Endothelial cell of umbilical vein (primary cell): Measurements from ENCODE around the gene ITPRIP. TPM values are rescaled to one million over a fixed set of nuclear protein-coding genes. Genes with fewer than 3 reads are reported as not detected.

ENCODE experiments used
- BruUV-seq: library from RNA; stranded (reverse); fragments of 400-500 nt; replicated peaks from 2 replicates; lab custom pipeline; 2021; lab: Mats Ljungman, UMichigan
- CTCF ChIA-PET: fragments of 300-600, 350-600 bp; sonication (Branson Sonifier 250); formaldehyde crosslinking; loops from one replicate; lab custom pipeline; 2021; ENCODE audit warnings: antibody characterized with exemption, inconsistent platforms; lab: Charles Lee
- POLR2A ChIA-PET: fragments of 300-600, 350-600 bp; sonication (Branson Sonifier 250); formaldehyde crosslinking; loops from one replicate; lab custom pipeline; 2021; ENCODE audit warnings: antibody characterized with exemption, inconsistent platforms; lab: Charles Lee
- DNase-seq: peaks from one replicate; pipeline ENCODE4 v3.0.0-alpha.2; 2011; ENCODE audit warnings: low read depth, low spot score
- FAIRE-seq: peaks from 2 replicates; lab custom pipeline; 2011; peaks lifted over from hg19 to GRCh38; lab: Jason Lieb, UNC
- H2AFZ ChIP-seq: 2 replicates; pipeline ENCODE4 v1.6.0; 2012; ENCODE audit warnings: low read depth, low read length, control low read depth, inconsistent platforms
- H3K27ac ChIP-seq: 2 replicates; pipeline ENCODE4 v1.5.1; 2011; ENCODE audit warnings: low read depth, mild to moderate bottlenecking, control low read depth, low read length, moderate library complexity; ENCODE audit not compliant: insufficient read depth
- H3K27me3 ChIP-seq, 2 experiments: 2 replicates each; pipeline versions ENCODE4 v1.6.0 to v1.6.1; 2011; ENCODE audit warnings: low read length in 2 of 2, mixed read lengths in 1 of 2; ENCODE audit not compliant: control insufficient read depth in 2 of 2, insufficient read depth in 2 of 2
- H3K36me3 ChIP-seq, 2 experiments: 2 replicates in 1 of 2; 3 replicates in 1 of 2; pipeline ENCODE4 v1.5.1; 2011; ENCODE audit warnings: low read length in 2 of 2, mild to moderate bottlenecking in 1 of 2, moderate library complexity in 1 of 2; ENCODE audit not compliant: control insufficient read depth in 2 of 2, insufficient read depth in 2 of 2; ENCODE audit errors: extremely low read depth in 1 of 2
- H3K4me1 ChIP-seq: 3 replicates; pipeline ENCODE4 v1.5.1; 2011; ENCODE audit warnings: mild to moderate bottlenecking, low read length; ENCODE audit not compliant: control insufficient read depth, insufficient read depth; ENCODE audit errors: extremely low read depth
- H3K4me2 ChIP-seq: 2 replicates; pipeline ENCODE4 v1.6.1; 2011; ENCODE audit warnings: low read length, control low read depth, mixed read lengths; ENCODE audit not compliant: insufficient read depth
- H3K4me3 ChIP-seq, 3 experiments: fragments of 200-600 bp in 1 of 3; sonication (generic), shearing (Covaris generic) in 1 of 3; replicated peaks in 1 of 3; 2 replicates each; pipeline ENCODE4 v1.5.1; 2011 to 2016; ENCODE audit warnings: control low read depth in 3 of 3, low read length in 3 of 3, mild to moderate bottlenecking in 2 of 3, inconsistent platforms in 1 of 3, low read depth in 1 of 3, moderate library complexity in 1 of 3; ENCODE audit not compliant: insufficient read depth in 1 of 3
- H3K79me2 ChIP-seq: 2 replicates; pipeline ENCODE4 v1.6.0; 2012; ENCODE audit warnings: low read length, inconsistent platforms; ENCODE audit not compliant: control insufficient read depth, insufficient read depth
- H3K9ac ChIP-seq: replicated peaks from 2 replicates; pipeline ENCODE3; 2011; ENCODE audit warnings: low read length, control low read depth; ENCODE audit not compliant: insufficient read depth; ENCODE audit errors: extremely low read depth
- H3K9me1 ChIP-seq: replicated peaks from 3 replicates; pipeline ENCODE4 v1.6.0; 2011; ENCODE audit warnings: mild to moderate bottlenecking, low read length; ENCODE audit not compliant: control insufficient read depth, insufficient read depth; ENCODE audit errors: extremely low read depth
- H3K9me3 ChIP-seq: replicated peaks from 2 replicates; pipeline ENCODE4 v1.5.1; 2012; ENCODE audit warnings: low read length, inconsistent platforms; ENCODE audit not compliant: control insufficient read depth, insufficient read depth
- H4K20me1 ChIP-seq: replicated peaks from 2 replicates; pipeline ENCODE3; 2011; ENCODE audit warnings: mild to moderate bottlenecking, low read length; ENCODE audit not compliant: control insufficient read depth, insufficient read depth; ENCODE audit errors: extremely low read depth
- EZH2 ChIP-seq: IDR thresholded peaks from 2 replicates; pipeline ENCODE4 v1.6.1; 2012; ENCODE audit warnings: borderline replicate concordance, low read depth, mild to moderate bottlenecking, moderate library complexity, low read length, inconsistent platforms; ENCODE audit not compliant: severe bottlenecking
- FOS ChIP-seq: IDR thresholded peaks from 2 replicates; pipeline ENCODE4 v1.6.1; 2011; ENCODE audit warnings: mild to moderate bottlenecking, low read length, moderate library complexity, borderline replicate concordance; ENCODE audit not compliant: insufficient read depth
- GATA2 ChIP-seq: IDR thresholded peaks from 2 replicates; pipeline ENCODE4 v1.7.0; 2011; ENCODE audit warnings: low read depth, mild to moderate bottlenecking, moderate library complexity, mixed read lengths, low read length; ENCODE audit not compliant: insufficient read length, insufficient read depth
- JUN ChIP-seq: IDR thresholded peaks from 2 replicates; pipeline ENCODE4 v1.6.1; 2011; ENCODE audit warnings: borderline replicate concordance, low read depth; ENCODE audit not compliant: insufficient read length, insufficient read depth
- MYC ChIP-seq: IDR thresholded peaks from one replicate; pipeline ENCODE4 v1.6.1; 2011; ENCODE audit warnings: mild to moderate bottlenecking, low read depth, low read length
- POLR2A ChIP-seq: IDR thresholded peaks from 2 replicates; pipeline ENCODE4 v1.6.1; 2012; ENCODE audit warnings: low read depth, mild to moderate bottlenecking, control low read depth, low read length
- POLR2AphosphoS5 ChIP-seq: IDR thresholded peaks from 2 replicates; pipeline ENCODE4 v1.6.1; 2012; ENCODE audit warnings: low read depth, mild to moderate bottlenecking, control low read depth, low read length, moderate library complexity; ENCODE audit not compliant: insufficient read depth
- dilution Hi-C: fragments of 300-500 bp; cut with MboI; formaldehyde crosslinking; loops from one replicate; pipeline ENCODE4 v1.15.0; 2019; ENCODE audit warnings: low sequenced_read_pairs; ENCODE audit not compliant: extremely low pct_ligation_motif_present
- intact Hi-C: fragments of 100-400 bp; cut with micrococcal nuclease; formaldehyde crosslinking; loops from one replicate; pipeline ENCODE4 v1.10.0; 2022
- polyA plus RNA-seq, 4 experiments: library from polyadenylated mRNA; depleted of rRNA in 3 of 4; stranded (reverse) in 3 of 4; unstranded in 1 of 4; fragments of >200 nt; gene quantifications; 2 replicates each; pipeline versions ENCODE4 v1.2.1 to v1.2.3, GENCODE V29; 2011 to 2012; ENCODE audit warnings: missing spikeins in 1 of 4
- total RNA-seq: library from RNA; stranded (reverse); gene quantifications from 2 replicates; pipeline ENCODE4 v1.2.3, GENCODE V29; 2021
- TF ChIP-seq, protein P1 (sequence below), 2 donors: IDR thresholded peaks; 1 replicate in 1 of 2; 2 replicates in 1 of 2; pipeline ENCODE4 v1.5.1; 2011; ENCODE audit warnings: low read length in 2 of 2, mild to moderate bottlenecking in 2 of 2, moderate library complexity in 2 of 2, control low read depth in 1 of 2, inconsistent platforms in 1 of 2, low read depth in 1 of 2; ENCODE audit not compliant: insufficient read depth in 1 of 2; ENCODE audit errors: extremely low read depth in 1 of 2
- TF ChIP-seq, protein P2 (sequence below): IDR thresholded peaks from 2 replicates; pipeline ENCODE4 v1.6.1; 2011; ENCODE audit not compliant: insufficient read depth, insufficient read length

ITPRIP gene
- total and polyA plus RNA-seq, 2 donors (not counting 3 experiments of a cell fraction or from before 2014, with no cell fraction given), result 31.4 to 33.2 TPM

DNA sequence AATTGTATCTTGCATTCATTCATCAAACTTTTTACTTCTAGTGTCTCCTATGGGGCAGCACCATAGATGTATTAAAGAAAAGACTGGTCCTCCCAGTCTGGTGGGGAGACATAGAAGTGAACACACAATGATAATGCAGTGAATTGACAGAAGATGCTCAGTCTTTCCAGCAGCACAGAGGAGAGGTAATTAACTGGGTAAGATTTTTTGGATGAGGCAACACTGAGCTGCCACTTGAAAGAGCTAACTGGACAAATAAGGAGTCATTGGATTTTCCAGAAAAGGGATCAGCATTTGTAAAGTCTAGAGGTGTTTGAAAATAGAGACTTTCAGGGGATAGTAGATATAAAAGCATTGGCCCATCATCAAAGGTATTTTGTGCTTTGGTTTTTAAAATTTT, 7.2 kb upstream of the ITPRIP start:
- Histone ChIP-seq H4K20me1 (no peaks in the 10 kb centered on the region), H3K9me3 (no peaks in the 10 kb centered on the region), H3K4me3 (no peak overlapping the region), H3K27me3 (no peaks in the 10 kb centered on the region), H3K27ac (no peak overlapping the region), H3K36me3 (no peaks in the 10 kb centered on the region), H3K4me1 (peaks cover 25% of the 10 kb centered on the region), H3K79me2 (no peaks in the 10 kb centered on the region), H3K4me2 (no peak overlapping the region), H3K9ac (no peak overlapping the region), H3K9me1 (no peaks in the 10 kb centered on the region), H2AFZ (no peak overlapping the region)
- no peak for DNase-seq
- no peak for TF ChIP-seq FOS
- TF ChIP-seq, protein P1, sequence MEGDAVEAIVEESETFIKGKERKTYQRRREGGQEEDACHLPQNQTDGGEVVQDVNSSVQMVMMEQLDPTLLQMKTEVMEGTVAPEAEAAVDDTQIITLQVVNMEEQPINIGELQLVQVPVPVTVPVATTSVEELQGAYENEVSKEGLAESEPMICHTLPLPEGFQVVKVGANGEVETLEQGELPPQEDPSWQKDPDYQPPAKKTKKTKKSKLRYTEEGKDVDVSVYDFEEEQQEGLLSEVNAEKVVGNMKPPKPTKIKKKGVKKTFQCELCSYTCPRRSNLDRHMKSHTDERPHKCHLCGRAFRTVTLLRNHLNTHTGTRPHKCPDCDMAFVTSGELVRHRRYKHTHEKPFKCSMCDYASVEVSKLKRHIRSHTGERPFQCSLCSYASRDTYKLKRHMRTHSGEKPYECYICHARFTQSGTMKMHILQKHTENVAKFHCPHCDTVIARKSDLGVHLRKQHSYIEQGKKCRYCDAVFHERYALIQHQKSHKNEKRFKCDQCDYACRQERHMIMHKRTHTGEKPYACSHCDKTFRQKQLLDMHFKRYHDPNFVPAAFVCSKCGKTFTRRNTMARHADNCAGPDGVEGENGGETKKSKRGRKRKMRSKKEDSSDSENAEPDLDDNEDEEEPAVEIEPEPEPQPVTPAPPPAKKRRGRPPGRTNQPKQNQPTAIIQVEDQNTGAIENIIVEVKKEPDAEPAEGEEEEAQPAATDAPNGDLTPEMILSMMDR (IDR thresholded peaks at IDR 0.05; ENCODE audit: extremely low read depth in 1 of 2, insufficient read depth in 1 of 2, low read depth in 1 of 2, low read length in 2 of 2), result no peak
- no peak for TF ChIP-seq JUN
- ChIA-PET CTCF (interaction anchor here (1.6 to 3.5 kb wide), 2 partner anchors 40 to 71 kb away, joined by 12 to 26 read pairs; no protein-coding TSS in a partner anchor), POLR2A (no interaction called here)
- intact Hi-C loops (no loop called here), dilution Hi-C loops (no loop called here)
- BruUV-seq, result no TSS peak
- no peak for FAIRE-seq

GRCh38 chr10:104344219-104344618, 6.0 kb upstream of the ITPRIP start:
- DNase-seq, result no peak
- Histone ChIP-seq H3K79me2 (no peaks in the 10 kb centered on the region), H3K36me3 (no peaks in the 10 kb centered on the region), H3K27ac (no peak overlapping the region), H4K20me1 (no peaks in the 10 kb centered on the region), H3K9ac (no peak overlapping the region), H3K9me1 (no peaks in the 10 kb centered on the region), H3K4me2 (no peak overlapping the region), H3K4me1 (peaks cover 33% of the 10 kb centered on the region), H3K4me3 (no peak overlapping the region), H2AFZ (no peak overlapping the region), H3K27me3 (no peaks in the 10 kb centered on the region), H3K9me3 (no peaks in the 10 kb centered on the region)
- ChIA-PET POLR2A (no interaction called here), CTCF (interaction anchor here (1.1 to 1.4 kb wide), 2 partner anchors 9 to 51 kb away, joined by 3 to 5 read pairs; partner anchors contain the start of gene CFAP58)
- intact Hi-C loops, result no loop called here
- dilution Hi-C loops, result no loop called here
- FAIRE-seq, result no peak
- no TSS peak for BruUV-seq
- TF ChIP-seq FOS (no peak), POLR2AphosphoS5 (no peak), GATA2 (no peak), MYC (no peak), POLR2A (no peak), JUN (no peak), EZH2 (no peak)
- TF ChIP-seq, protein P1 (IDR thresholded peaks at IDR 0.05; ENCODE audit: extremely low read depth in 1 of 2, insufficient read depth in 1 of 2, low read depth in 1 of 2, low read length in 2 of 2), result no peak
- TF ChIP-seq, protein P2, sequence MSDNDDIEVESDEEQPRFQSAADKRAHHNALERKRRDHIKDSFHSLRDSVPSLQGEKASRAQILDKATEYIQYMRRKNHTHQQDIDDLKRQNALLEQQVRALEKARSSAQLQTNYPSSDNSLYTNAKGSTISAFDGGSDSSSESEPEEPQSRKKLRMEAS, result no peak
